ENCODE results near the gene GLRA1.

GLRA1 gene

GRCh38 chr5:151811593-151812321 lies 112.9 kb downstream of the GLRA1 start:
- DNase-seq (ENCODE audit: extremely low read depth, low read depth) = no peak
- TF ChIP-seq CTCF (IDR thresholded peaks at IDR 0.05; ENCODE audit: low read depth, low read length) = no peak

- no peak for TF ChIP-seq CTCF (IDR thresholded peaks at IDR 0.05; ENCODE audit: low read depth, low read length)
- no peak for DNase-seq (ENCODE audit: extremely low read depth, low read depth)
Measured at GRCh38 chr5:151810897-151811296, 113.8 kb downstream of the GLRA1 start.

GRCh38 chr5:151810449-151810848 lies 114.2 kb downstream of the GLRA1 start:
- DNase-seq (ENCODE audit: extremely low read depth, low read depth) = no peak
- TF ChIP-seq CTCF (IDR thresholded peaks at IDR 0.05; ENCODE audit: low read depth, low read length) = no peak

- no peak for DNase-seq (ENCODE audit: extremely low read depth, low read depth)
- no peak for TF ChIP-seq CTCF (IDR thresholded peaks at IDR 0.05; ENCODE audit: low read depth, low read length)
Measured at GRCh38 chr5:151808451-151809169, 116.0 kb downstream of the GLRA1 start.

GRCh38 chr5:151805414-151806223 lies 119.0 kb downstream of the GLRA1 start:
- TF ChIP-seq CTCF (IDR thresholded peaks at IDR 0.05; ENCODE audit: low read depth, low read length) = no peak
- peak; percentile 38 for DNase-seq (ENCODE audit: extremely low read depth, low read depth)

GRCh38 chr5:151800532-151800931 lies 124.1 kb downstream of the GLRA1 start:
- TF ChIP-seq CTCF (IDR thresholded peaks at IDR 0.05; ENCODE audit: low read depth, low read length) = no peak
- DNase-seq (ENCODE audit: extremely low read depth, low read depth) = no peak

Measured in AG09319 (cell line).